Heart left ventricle (tissue), 16 donors: ENCODE data around the gene KIF12. TPM values are rescaled to one million over a fixed set of nuclear protein-coding genes. Genes with fewer than 3 reads are reported as not detected.
A peak's percentile ranks its signal among the peaks of the same experiment; 100 is the strongest.

Source experiments
- ATAC-seq, 4 donors: fragments of 200-7000 bp; cut with Tn5 transposase; one replicate each; pipeline ENCODE4 v1.9.1; 2020 to 2022; ENCODE audit warnings: moderate library complexity in 4 of 4, mild to moderate bottlenecking in 3 of 4, moderate number of reproducible peaks in 1 of 4
- DNase-seq, 5 donors: peaks; one replicate each; pipeline ENCODE4 v3.0.0-alpha.2; 2020
- H3K27ac ChIP-seq, 12 donors: fragments of 200-600 bp; sonication (generic) in 4 of 12; one replicate each; pipeline versions ENCODE4 v1.5.0 to v1.8.0; 2016 to 2022; ENCODE audit warnings: mild to moderate bottlenecking in 2 of 12
- H3K27me3 ChIP-seq, 9 donors: fragments of 200-600 bp; sonication (generic) in 2 of 9; one replicate each; pipeline versions ENCODE4 v1.5.1 to v1.8.0; 2016 to 2022; ENCODE audit warnings: mild to moderate bottlenecking in 3 of 9
- H3K36me3 ChIP-seq, 9 donors: fragments of 200-600 bp; sonication (generic) in 2 of 9; one replicate each; pipeline versions ENCODE4 v1.5.0 to v1.8.0; 2018 to 2022; ENCODE audit warnings: mild to moderate bottlenecking in 2 of 9
- H3K4me1 ChIP-seq, 12 donors: fragments of 200-600 bp; sonication (generic) in 4 of 12; one replicate each; pipeline versions ENCODE4 v1.5.0 to v1.8.0; 2016 to 2022; ENCODE audit warnings: mild to moderate bottlenecking in 3 of 12
- H3K4me3 ChIP-seq, 12 donors: fragments of 200-600 bp; sonication (generic) in 4 of 12; one replicate each; pipeline versions ENCODE4 v1.5.0 to v1.8.0; 2017 to 2022; ENCODE audit warnings: mild to moderate bottlenecking in 9 of 12, moderate library complexity in 4 of 12
- H3K9me3 ChIP-seq, 12 donors: fragments of 200-600 bp; sonication (generic) in 4 of 12; one replicate each; pipeline versions ENCODE4 v1.5.0 to v1.8.0; 2016 to 2022; ENCODE audit warnings: mild to moderate bottlenecking in 1 of 12
- CTCF ChIP-seq, 12 donors: fragments of 200-600 bp; sonication (generic) in 4 of 12; IDR thresholded peaks; one replicate each; pipeline versions ENCODE4 v1.5.0 to v1.8.0; 2018 to 2022; ENCODE audit warnings: antibody characterized with exemption in 12 of 12, mild to moderate bottlenecking in 5 of 12
- POLR2A ChIP-seq, 2 donors: fragments of 450-650 bp; IDR thresholded peaks; one replicate each; pipeline ENCODE4 v1.6.1; 2017; ENCODE audit warnings: antibody characterized with exemption in 2 of 2, mild to moderate bottlenecking in 2 of 2, moderate library complexity in 2 of 2
- WGBS, 4 donors: extraction: QIAGEN DNeasy Blood & Tissue Kit in 2 of 4; methylation state at CpG; one replicate each; pipeline versions ENCODE4 v1.1.5 to v1.1.7; 2013 to 2018; 5-methylcytosine and 5-hydroxymethylcytosine counted together
- intact Hi-C, 10 donors: fragments of 100-400 bp; cut with DNase I; formaldehyde crosslinking; loops; one replicate each; pipeline versions ENCODE4 v1.11.1 to v1.14.2; 2022
- polyA plus RNA-seq, 2 donors: library from polyadenylated mRNA; stranded (reverse); fragments of 200-250 nt; gene quantifications; one replicate each; pipeline ENCODE4 v1.2.3, GENCODE V29; 2013
- total RNA-seq, 9 donors: library from RNA; depleted of rRNA in 2 of 9; stranded (reverse); fragments of >200 nt in 2 of 9; fragmentation: NEBNext Ultra II Directional in 3 of 9; extraction: Animal tissue kit (Norgen Biotek cat#: 25700) in 3 of 9; gene quantifications; one replicate each; pipeline versions ENCODE4 v1.1.0 to v1.2.4, GENCODE V29; 2016 to 2023
- donor health status: ischemic (EF 13 %, LVEDD 7.1; RV severe dilation, severe dysfunction).
- donor health status: healthy with polysubstance abuse.
- donor health status: DM: no; HTN: yes; CAD: no.
- donor health status: DM: no; HTN: no; CAD: no.
- donor health status: ischemic (EF 25% LVEDD 6.9; RV normal size, moderate dysfunction).
- donor health status: ischemic (EF 25% LVEDD 5.7; RV mildly dilated, moderate dysfunction).
- donor health status: healthy.
- donor health status: DM: yes; HTN: yes; CAD: no.
- donor health status: ischemic (EF 35%, LVEDD 5.7; RV mildly dilated, moderate dysfunction).
- donor health status: nonischemic (EF 11% LVEDD 7.7; RV severe dilation, severe dysfunction).
- donor health status: DM: yes; HTN: yes; CAD: no.
- donor health status: PGD.
- donor health status: ischemic (EF 29% LVEDD 5.4; RV normal size, mild dysfunction).
- donor health status: nonischemic (EF 23%, LVEDD 6.1; RV moderate dilation, normal function).

Gene KIF12
- total and polyA plus RNA-seq, 11 donors = 0.08 to 0.21 TPM; not detected in 9

GRCh38 chr9:114100536-114100935, 1.4 kb upstream of the KIF12 start:
- ATAC-seq = no peak

GRCh38 chr9:114099669-114100270, 678 bp upstream of the KIF12 start:
- ATAC-seq = no peak
- Histone ChIP-seq H3K27me3 (peaks cover 0 to 40% (median 13%) of the 10 kb centered on the region in 9 donors), H3K4me1 (peaks cover 0 to 17% (median 5%) of the 10 kb centered on the region in 12 donors), H3K27ac (no peak overlapping the region), H3K36me3 (no peaks in the 10 kb centered on the region), H3K4me3 (no peak overlapping the region), H3K9me3 (peaks cover 0 to 12% (median 2%) of the 10 kb centered on the region in 12 donors)
- intact Hi-C loops = loop anchor here in 1 of 10 donors (5.0 kb wide), 1 partner anchor 173 kb away; no protein-coding TSS in a partner anchor
- DNase-seq = no peak
- TF ChIP-seq CTCF (IDR thresholded peaks at IDR 0.05) (no peak), POLR2A (IDR thresholded peaks at IDR 0.05) (no peak)
- 66 to 77% (median 74%) methylated on average over 2 of the region's 2 CpGs for WGBS, 4 donors

More at GRCh38 chr9:114100536-114100935, 1.4 kb upstream of the KIF12 start:
- intact Hi-C loops = loop anchor here in 1 of 10 donors (5.0 kb wide), 1 partner anchor 172 kb away; no protein-coding TSS in a partner anchor
- no peaks in the 10 kb centered on the region for H3K36me3 ChIP-seq
- H3K4me1 ChIP-seq = peaks cover 0 to 17% (median 5%) of the 10 kb centered on the region in 12 donors
- TF ChIP-seq POLR2A (IDR thresholded peaks at IDR 0.05) (no peak), CTCF (IDR thresholded peaks at IDR 0.05) (no peak)
- no peak for DNase-seq
- 72 to 90% (median 84%) methylated on average over 1 of the region's 1 CpG for WGBS, 4 donors
- peaks cover 0 to 12% (median 2%) of the 10 kb centered on the region in 12 donors for H3K9me3 ChIP-seq
- H3K27me3 ChIP-seq = peaks cover 0 to 40% (median 13%) of the 10 kb centered on the region in 9 donors
- H3K27ac ChIP-seq = no peak overlapping the region
- no peak overlapping the region for H3K4me3 ChIP-seq

- H3K27me3 ChIP-seq = peaks cover 0 to 40% (median 13%) of the 10 kb centered on the region in 9 donors
- 1 to 5% (median 3%) methylated on average over 22 to 77 of the region's 77 CpGs for WGBS, 4 donors
- TF ChIP-seq CTCF (IDR thresholded peaks at IDR 0.05) = no peak
- no peak for TF ChIP-seq POLR2A (IDR thresholded peaks at IDR 0.05)
- ATAC-seq (peak in 3 of 4 donors; percentile 54 to 84 (median 66)), DNase-seq (peak in 1 of 5 donors; percentile 74)
- intact Hi-C loops = no loop called here
- H3K4me1 ChIP-seq = peaks cover 0 to 17% (median 5%) of the 10 kb centered on the region in 12 donors
- no peaks in the 10 kb centered on the region for H3K36me3 ChIP-seq
- peaks cover 0 to 12% (median 2%) of the 10 kb centered on the region in 12 donors for H3K9me3 ChIP-seq
- peak overlapping the region in 11 of 12 donors; percentile 32 to 54 (median 48) for H3K4me3 ChIP-seq
- no peak overlapping the region for H3K27ac ChIP-seq
These were observed 814 bp downstream of the KIF12 start for GRCh38 chr9:114098021-114098935.

- H3K36me3 ChIP-seq = no peaks in the 10 kb centered on the region
- intact Hi-C loops = no loop called here
- 19 to 30% (median 21%) methylated on average over 18 of the region's 18 CpGs for WGBS, 4 donors
- peaks cover 0 to 17% (median 5%) of the 10 kb centered on the region in 12 donors for H3K4me1 ChIP-seq
- no peak for ATAC-seq
- peak overlapping the region in 11 of 12 donors; percentile 32 to 54 (median 48) for H3K4me3 ChIP-seq
- H3K9me3 ChIP-seq = peaks cover 0 to 10% (median 2%) of the 10 kb centered on the region in 12 donors
- no peak for DNase-seq
- no peak overlapping the region for H3K27ac ChIP-seq
- no peak for TF ChIP-seq CTCF (IDR thresholded peaks at IDR 0.05)
- TF ChIP-seq POLR2A (IDR thresholded peaks at IDR 0.05) = no peak
- H3K27me3 ChIP-seq = peaks cover 0 to 34% (median 13%) of the 10 kb centered on the region in 9 donors
These were observed 1.5 kb downstream of the KIF12 start for GRCh38 chr9:114097613-114098020.
